ENCODE measurements around the gene TMEM184A. TPM values are rescaled to one million over a fixed set of nuclear protein-coding genes. Genes with fewer than 3 reads are reported as not detected.
A peak's percentile ranks its signal among the peaks of the same experiment; 100 is the strongest.

TMEM184A gene
- total and polyA plus RNA-seq, 2 of the 8 experiments (the other 6 are each of a cell fraction or from before 2014, with no cell fraction given), result 1.8 to 2.1 TPM

GRCh38 chr7:1531263-1531978 is 24.6 kb downstream of the TMEM184A start:
- peaks cover 7 to 32% (median 21%) of the 10 kb centered on the region in 4 experiments for H3K4me1 ChIP-seq (replicated peaks in 1 of 4; ENCODE audit: control insufficient read depth in 3 of 4, insufficient read depth in 4 of 4, low read length in 3 of 4)
- peaks cover 17% of the 10 kb centered on the region for H3K79me1 ChIP-seq (ENCODE audit: low read depth, low read length)
- H3K4me3 ChIP-seq (ENCODE audit: extremely low read depth in 1 of 4, insufficient read depth in 2 of 4, low read depth in 3 of 4, low read length in 4 of 4), result peak overlapping the region; percentile 32 to 66 (median 48)
- H3K14ac ChIP-seq (ENCODE audit: insufficient read length), result no peak overlapping the region
- H3K9me3 ChIP-seq (ENCODE audit: insufficient read depth in 2 of 2, low read depth in 1 of 2, low read length in 1 of 2), result no peaks in the 10 kb centered on the region
- peaks cover 10 to 14% of the 10 kb centered on the region in 2 experiments for H4K20me1 ChIP-seq (replicated peaks in 1 of 2; ENCODE audit: control insufficient read depth in 1 of 2, insufficient read depth in 2 of 2, low read length in 2 of 2)
- H3K4me2 ChIP-seq (ENCODE audit: insufficient read depth in 1 of 2, low read depth in 2 of 2, low read length in 2 of 2), result peak overlapping the region; percentile 80 to 83
- H3K23ac ChIP-seq (ENCODE audit: insufficient read length), result no peak overlapping the region
- H3K27ac ChIP-seq (ENCODE audit: low read depth, low read length), result no peak overlapping the region
- ChIA-PET POLR2A (ENCODE audit: partially characterized antibody) (interaction anchor here (0.6 to 4.9 kb wide), 2 partner anchors 13 to 24 kb away, joined by 3 to 26 read pairs; partner anchors contain the start of gene TMEM184A), CTCF (ENCODE audit: partially characterized antibody) (interaction anchor here (0.6 to 1.4 kb wide), 4 partner anchors 22 to 30 kb away, joined by 3 to 4 read pairs (median 3); no protein-coding TSS in a partner anchor)
- H3K36me3 ChIP-seq (ENCODE audit: control insufficient read depth in 2 of 4, insufficient read depth in 4 of 4, low read length in 3 of 4), result no peaks in the 10 kb centered on the region
- no peak overlapping the region for H2BK15ac ChIP-seq (ENCODE audit: low read length)
- H2BK120ac ChIP-seq (replicated peaks; ENCODE audit: low read depth, low read length), result no peak overlapping the region
- no peak overlapping the region for H2BK5ac ChIP-seq (ENCODE audit: low read depth, low read length)
- H3K18ac ChIP-seq (ENCODE audit: extremely low read depth, low read length), result no peak overlapping the region; the same call in 1 of the 2 replicates
- 0 out of 2 replicates have a peak overlapping the region, but pooled peaks have one; percentile 17 for H2BK12ac ChIP-seq (ENCODE audit: low read depth, low read length)
- H3K79me2 ChIP-seq (ENCODE audit: control insufficient read depth in 1 of 2, insufficient read depth in 2 of 2, low read length in 2 of 2), result peaks cover 0 to 51% of the 10 kb centered on the region in 2 experiments; a peak in 3 of 4 replicates
- peak overlapping the region; percentile 4 for H4K8ac ChIP-seq (ENCODE audit: extremely low read depth, insufficient read depth, low read length)
- no peak overlapping the region for H2BK20ac ChIP-seq (ENCODE audit: low read length)
- WGBS, 2 experiments (ENCODE audit: extremely low coverage in 1 of 2, insufficient coverage in 1 of 2, insufficient read length in 1 of 2, insufficient replicate concordance in 2 of 2, low coverage in 1 of 2, low lambda C conversion rate in 2 of 2, missing lambda C conversion rate in 1 of 2), result 35% methylated on average over 36 of the region's 55 CpGs; no CpG with 5 or more reads in 1 of the 2 experiments
- H2AK5ac ChIP-seq (ENCODE audit: low read depth, low read length), result 0 out of 2 replicates have a peak overlapping the region, but pooled peaks have one; percentile 66
- H4K5ac ChIP-seq (ENCODE audit: insufficient read length, low read depth, low read length), result no peak overlapping the region
- FAIRE-seq, result no peak
- no peak for DNase-seq (ENCODE audit: low read depth in 1 of 2, low spot score in 2 of 2)
- H3K9ac ChIP-seq (replicated peaks in 1 of 4; ENCODE audit: extremely low read depth in 1 of 4, low read depth in 3 of 4, low read length in 3 of 4), result peak overlapping the region in 1 of 4 experiments; percentile 68; a peak in 1 of 7 replicates
- peaks cover 6% of the 10 kb centered on the region; the same call in 1 of the 2 replicates for H3K23me2 ChIP-seq (ENCODE audit: low read depth, low read length)
- no peak overlapping the region for H3K4ac ChIP-seq (replicated peaks; ENCODE audit: insufficient read length, low read depth, low read length)
- H4K91ac ChIP-seq (replicated peaks; ENCODE audit: insufficient read length, low read length), result no peak overlapping the region
- H2AFZ ChIP-seq (ENCODE audit: low read length), result no peak overlapping the region
- H3K56ac ChIP-seq (replicated peaks; ENCODE audit: insufficient read length, low read depth, low read length), result no peak overlapping the region
- H3K27me3 ChIP-seq (replicated peaks in 1 of 4; ENCODE audit: control insufficient read depth in 3 of 4, extremely low read depth in 1 of 4, insufficient read depth in 3 of 4, low read length in 3 of 4), result no peaks in the 10 kb centered on the region; a peak in 2 of 7 replicates
- TF ChIP-seq SIN3A (conservative IDR thresholded peaks at IDR 0.05 in 1 of 2, IDR thresholded peaks at IDR 0.05 in 1 of 2; ENCODE audit: low read depth in 1 of 2, low read length in 2 of 2), result no peak
- no peak for TF ChIP-seq GABPA (IDR thresholded peaks at IDR 0.05; ENCODE audit: borderline replicate concordance, insufficient read depth, low read length)
- no peak for TF ChIP-seq NRF1 (IDR thresholded peaks at IDR 0.05; ENCODE audit: low read depth, low read length)
- TF ChIP-seq POU5F1 (IDR thresholded peaks at IDR 0.05; ENCODE audit: low read depth, low read length), result no peak
- no peak for TF ChIP-seq NANOG (IDR thresholded peaks at IDR 0.05; ENCODE audit: insufficient read depth, low read depth, low read length, poor library complexity, severe bottlenecking)
- TF ChIP-seq E2F6 (IDR thresholded peaks at IDR 0.05), result 0 out of 2 replicates have a peak, but pooled peaks have one; percentile 6
- no peak for TF ChIP-seq TAF7 (optimal IDR thresholded peaks at IDR 0.05; ENCODE audit: borderline replicate concordance, low read depth, low read length)
- no peak for TF ChIP-seq RNF2 (IDR thresholded peaks at IDR 0.05; ENCODE audit: borderline replicate concordance, low read depth, low read length, missing control alignments, poor library complexity, severe bottlenecking)
- peak; percentile 6 for TF ChIP-seq KDM4A (IDR thresholded peaks at IDR 0.05; ENCODE audit: low read depth, low read length, severe bottlenecking)
